Psoas muscle (tissue), 8 donors: Measurements from ENCODE around the gene RABEPK. TPM values are rescaled to one million over a fixed set of nuclear protein-coding genes. Genes with fewer than 3 reads are reported as not detected.
"Not testable (repeated sequence)": the region's sequence is repeated elsewhere in the genome, so short reads cannot be mapped to it uniquely, and the experiment has no call there.

Experiments used
- ATAC-seq, 4 donors: fragments of 200-7000 bp; cut with Tn5 transposase; one replicate each; pipeline ENCODE4 v1.9.1; 2020; ENCODE audit warnings: moderate library complexity in 3 of 4, mild to moderate bottlenecking in 2 of 4
- DNase-seq, 2 donors: peaks; one replicate each; pipeline ENCODE4 v3.0.0-alpha.2; 2020
- H3K27ac ChIP-seq: fragments of 200-600 bp; one replicate; pipeline ENCODE4 v1.8.0; 2022
- H3K27me3 ChIP-seq, 3 donors: fragments of 200-600 bp in 1 of 3; one replicate each; pipeline versions ENCODE4 v1.6.1 to v1.8.0; 2013 to 2022; ENCODE audit warnings: low read length in 2 of 3, mild to moderate bottlenecking in 2 of 3, moderate library complexity in 1 of 3; ENCODE audit not compliant: insufficient read depth in 3 of 3
- H3K36me3 ChIP-seq, 2 donors: fragments of 200-600 bp in 1 of 2; one replicate each; pipeline versions ENCODE4 v1.6.1 to v1.8.0; 2013 to 2022; ENCODE audit warnings: low read depth in 1 of 2, mild to moderate bottlenecking in 1 of 2, moderate library complexity in 1 of 2; ENCODE audit not compliant: insufficient read depth in 1 of 2
- H3K4me1 ChIP-seq: fragments of 200-600 bp; one replicate; pipeline ENCODE4 v1.8.0; 2022
- H3K4me3 ChIP-seq: fragments of 200-600 bp; one replicate; pipeline ENCODE4 v1.8.0; 2022; ENCODE audit warnings: mild to moderate bottlenecking
- H3K9me3 ChIP-seq: fragments of 200-600 bp; one replicate; pipeline ENCODE4 v1.8.0; 2022
- CTCF ChIP-seq: fragments of 200-600 bp; IDR thresholded peaks from one replicate; pipeline ENCODE4 v1.8.0; 2022; ENCODE audit warnings: antibody characterized with exemption
- WGBS, 3 donors: extraction: QIAGEN DNeasy Blood & Tissue Kit; methylation state at CpG; one replicate each; pipeline versions ENCODE4 v1.1.6 to v1.1.7; 2013; 5-methylcytosine and 5-hydroxymethylcytosine counted together
- intact Hi-C, 2 donors: fragments of 100-400 bp; cut with DNase I; formaldehyde crosslinking; loops; one replicate each; pipeline versions ENCODE4 v1.11.0 to v1.14.2; 2022
- polyA plus RNA-seq, 3 donors: library from polyadenylated mRNA; stranded (reverse); fragments of 200-250 nt; gene quantifications; one replicate each; pipeline ENCODE4 v1.2.3, GENCODE V29; 2013
- total RNA-seq, 4 donors: library from RNA; stranded (reverse); fragmentation: NEBNext Ultra II Directional in 2 of 4; extraction: Animal tissue kit (Norgen Biotek cat#: 25700) in 2 of 4; gene quantifications; one replicate each; pipeline versions ENCODE4 v1.2.1 to v1.2.4, GENCODE V29; 2021 to 2023
- donor health status: healthy with polysubstance abuse.
- donor health status: DM: no; HTN: no; CAD: no; lungs with moderate emphysema.
- donor health status: Bipolar disorder and iron deficiency.
- donor health status: healthy.
- donor health status: DM: yes; HTN: yes; CAD: no.
- donor health status: DM: no; HTN: no; CAD: no.
- donor health status: DM: no; HTN: no; CAD: no.
- donor health status: DM: yes; HTN: yes; CAD: no.

Gene RABEPK
- total and polyA plus RNA-seq, 7 donors: 8.8 to 34.5 (median 12.5) TPM

GRCh38 chr9:125156551-125156950, 43.8 kb upstream of the RABEPK start:
- Histone ChIP-seq H3K27ac (no peak overlapping the region), H3K4me1 (peaks cover 26% of the 10 kb centered on the region), H3K9me3 (no peaks in the 10 kb centered on the region), H3K36me3 (peaks cover 8 to 46% of the 10 kb centered on the region in 2 donors), H3K4me3 (no peak overlapping the region), H3K27me3 (no peaks in the 10 kb centered on the region)
- intact Hi-C loops: no loop called here
- WGBS, 3 donors: 96 to 100% (median 97%) methylated on average over 2 of the region's 2 CpGs
- no peak for TF ChIP-seq CTCF
- DNase-seq (no peak), ATAC-seq (no peak)

DNA sequence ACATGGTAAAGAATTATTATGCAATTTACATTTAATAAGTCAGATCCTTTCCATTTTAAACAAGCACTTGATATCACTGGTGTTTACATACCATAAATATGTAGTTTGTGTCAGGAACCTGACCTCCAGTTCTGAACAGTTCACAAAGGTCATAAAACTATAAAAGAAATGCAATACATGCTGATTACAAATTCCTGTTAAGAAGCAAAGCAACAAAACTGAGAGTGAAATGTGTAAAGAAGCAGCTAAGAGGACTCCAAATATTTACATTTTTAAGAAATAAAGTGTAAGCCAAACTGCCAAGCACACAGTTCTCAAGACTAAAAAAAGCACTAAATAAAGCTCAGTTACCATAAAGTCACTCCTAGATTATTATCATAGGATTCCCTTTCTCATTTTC, 39.6 kb upstream of the RABEPK start:
- H3K27ac ChIP-seq: peak overlapping the region; percentile 21

DNA sequence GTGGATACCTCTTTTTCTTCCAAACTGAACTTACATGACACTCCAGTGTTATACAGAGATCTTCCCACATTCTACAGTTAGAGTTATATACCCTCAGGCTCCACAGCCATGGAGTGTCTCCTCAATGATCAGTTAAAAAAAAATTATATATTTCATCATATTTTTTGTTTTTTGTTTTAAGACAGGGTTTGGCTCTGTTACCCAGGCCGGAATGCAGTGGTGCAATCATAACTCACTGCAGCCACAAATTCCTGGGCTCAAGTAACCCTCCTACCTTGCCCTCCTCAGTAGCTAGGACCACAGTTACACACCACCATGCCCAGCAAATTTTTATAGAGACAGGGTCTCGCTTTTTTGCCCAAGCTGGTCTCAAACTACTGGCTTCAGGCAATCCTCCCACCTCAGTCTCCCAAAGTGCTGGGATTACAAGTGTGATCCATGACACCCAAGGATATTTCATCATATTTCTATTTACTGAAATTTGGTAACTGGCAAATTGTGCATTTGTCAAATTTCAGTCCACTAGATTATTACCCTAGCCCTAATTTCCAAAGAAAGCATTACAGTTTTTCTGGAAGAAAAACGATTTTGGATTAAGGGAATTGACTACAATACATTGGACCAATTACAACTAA, 38.9 kb upstream of the RABEPK start:
- Histone ChIP-seq H3K27ac (peak overlapping the region; percentile 21), H3K4me1 (peaks cover 23% of the 10 kb centered on the region), H3K36me3 (peaks cover 2 to 20% of the 10 kb centered on the region in 2 donors), H3K9me3 (no peaks in the 10 kb centered on the region), H3K27me3 (no peaks in the 10 kb centered on the region), H3K4me3 (no peak overlapping the region)
- DNase-seq (peak in 1 of 2 donors; percentile 31), ATAC-seq (peak; percentile 33 to 49 (median 48))
- intact Hi-C loops: no loop called here
- WGBS, 3 donors: 52 to 70% (median 58%) methylated on average over 3 of the region's 3 CpGs
- TF ChIP-seq CTCF: no peak

More for the DNA sequence above, 39.6 kb upstream of the RABEPK start:
- peaks cover 18% of the 10 kb centered on the region for H3K4me1 ChIP-seq
- H3K4me3 ChIP-seq: no peak overlapping the region
- DNase-seq (no peak), ATAC-seq (no peak)
- intact Hi-C loops: no loop called here
- H3K36me3 ChIP-seq: peaks cover 2 to 23% of the 10 kb centered on the region in 2 donors
- H3K9me3 ChIP-seq: no peaks in the 10 kb centered on the region
- no peak for TF ChIP-seq CTCF
- no peaks in the 10 kb centered on the region for H3K27me3 ChIP-seq

- H3K36me3 ChIP-seq: peaks cover 0 to 11% of the 10 kb centered on the region in 2 donors
- H3K4me3 ChIP-seq, H3K9me3 ChIP-seq, H3K27me3 ChIP-seq, intact Hi-C loops, DNase-seq, ATAC-seq: not testable (repeated sequence)
- H3K27ac ChIP-seq: peak overlapping the region; percentile 55
- peaks cover 23% of the 10 kb centered on the region for H3K4me1 ChIP-seq
- WGBS, 3 donors: 94% methylated on average over 6 of the region's 6 CpGs
Measured at GRCh38 chr9:125162891-125163290, 37.5 kb upstream of the RABEPK start.

GRCh38 chr9:125166762-125167161, 33.6 kb upstream of the RABEPK start:
- intact Hi-C loops: no loop called here

More at GRCh38 chr9:125166762-125167161, 33.6 kb upstream of the RABEPK start:
- no peak overlapping the region for H3K27ac ChIP-seq
- no peak overlapping the region for H3K4me3 ChIP-seq
- no peaks in the 10 kb centered on the region for H3K27me3 ChIP-seq
- peaks cover 11% of the 10 kb centered on the region for H3K4me1 ChIP-seq
- no peak for ATAC-seq
- DNase-seq: no peak
- TF ChIP-seq CTCF: no peak
- peaks cover 2 to 31% of the 10 kb centered on the region in 2 donors for H3K36me3 ChIP-seq
- no peaks in the 10 kb centered on the region for H3K9me3 ChIP-seq
- WGBS, 3 donors: 68 to 96% (median 79%) methylated on average over 2 of the region's 2 CpGs
